Body of pancreas (tissue), 4 donors: ENCODE measurements around the gene PARM1.

ENCODE experiments used
- CTCF ChIP-seq, 7 experiments: fragments of 450-650 bp in 4 of 7; fragments of 200-600 bp in 3 of 7; sonication (generic) in 3 of 7; IDR thresholded peaks; one replicate each; pipeline ENCODE4 v1.5.1; 2016 to 2019; ENCODE audit warnings: antibody characterized with exemption in 7 of 7
- POLR2A ChIP-seq, 3 donors: fragments of 450-650 bp; IDR thresholded peaks; one replicate each; pipeline ENCODE4 v1.6.1; 2016; ENCODE audit warnings: antibody characterized with exemption in 3 of 3, mild to moderate bottlenecking in 2 of 3

DNA sequence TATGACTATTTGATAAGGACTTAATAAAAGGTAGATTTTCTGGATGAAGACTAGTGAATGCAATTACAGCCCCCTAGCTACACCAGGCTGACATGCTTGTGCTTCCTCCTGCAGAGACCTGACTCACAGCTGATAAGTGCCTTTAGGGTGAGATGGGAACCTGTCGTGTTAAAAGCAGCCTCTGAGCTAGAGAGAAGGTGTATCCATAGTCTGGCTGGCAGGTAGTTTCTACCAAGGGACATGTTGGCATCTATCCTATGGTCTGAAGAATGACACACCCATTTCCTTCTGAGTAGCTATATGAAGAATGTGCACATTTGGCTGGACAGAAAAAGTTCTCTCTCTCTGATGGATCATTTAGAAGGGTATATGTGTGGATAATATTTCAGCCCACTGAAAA, 64.1 kb downstream of the PARM1 start:
- TF ChIP-seq CTCF (IDR thresholded peaks at IDR 0.05) (no peak), POLR2A (IDR thresholded peaks at IDR 0.05) (no peak)
